ENCODE results near the gene USP14. TPM values are rescaled to one million over a fixed set of nuclear protein-coding genes. Genes with fewer than 3 reads are reported as not detected.
A peak's percentile ranks its signal among the peaks of the same experiment; 100 is the strongest.
"Not testable (repeated sequence)": the region's sequence is repeated elsewhere in the genome, so short reads cannot be mapped to it uniquely, and the experiment has no call there.

The USP14 gene
- total RNA-seq: 29.7 TPM

DNA sequence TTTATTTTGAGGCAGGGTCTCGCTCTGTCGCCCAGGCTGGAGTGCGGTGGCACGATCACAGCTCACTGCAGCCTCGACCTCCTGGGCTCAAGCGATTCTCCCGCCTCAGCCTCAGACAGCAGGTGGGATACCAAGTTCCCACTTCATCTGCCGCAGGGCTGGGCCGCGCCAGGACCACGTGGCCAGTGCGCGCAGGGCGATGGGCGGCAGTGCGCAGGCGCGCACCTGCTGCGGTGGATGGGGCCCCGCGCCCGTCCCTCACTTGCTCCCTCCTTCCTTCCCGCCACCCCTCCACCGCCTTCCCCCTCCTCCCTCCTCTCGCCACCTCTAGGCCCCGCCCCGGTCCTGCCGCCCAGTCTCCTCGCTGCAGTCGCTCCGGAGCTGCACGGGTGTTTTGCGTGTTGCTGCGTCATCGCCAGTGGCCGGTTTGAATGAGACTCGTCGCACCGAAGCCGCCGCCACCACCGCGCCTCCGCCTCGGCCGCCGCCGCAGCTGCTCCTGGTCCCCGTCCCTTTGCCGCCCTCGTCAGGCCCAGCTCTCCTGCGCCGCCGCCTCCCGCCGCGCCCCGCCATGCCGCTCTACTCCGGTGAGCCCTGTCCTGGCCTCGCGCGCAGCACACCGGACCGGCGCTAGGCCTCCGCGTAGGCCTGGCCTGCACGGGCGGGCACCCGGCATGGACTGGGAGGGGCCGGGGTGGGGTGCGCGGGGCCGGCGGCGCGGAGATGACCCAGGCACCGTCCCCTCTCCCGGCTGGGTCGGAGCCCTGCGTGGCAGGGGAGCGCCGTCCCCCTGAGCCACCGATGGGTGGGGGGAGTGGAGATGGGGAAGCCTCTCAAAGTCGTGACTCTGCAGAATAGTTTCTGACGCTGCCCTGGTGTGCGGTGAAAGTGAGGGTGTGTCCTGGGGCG is at the start of gene USP14:
USP14 (plus strand) TSS at position 430 of the 909 bp plus-strand sequence; CDS start at position 572, 142 bp downstream.
- H3K9ac ChIP-seq (ENCODE audit: low read depth in 1 of 3, low read length in 3 of 3): peak within 1 kb of the TSS; percentile 87 to 93 (median 88)
- peaks cover 13 to 23% (median 16%) of the 10 kb centered on the region in 3 donors for H3K4me1 ChIP-seq (ENCODE audit: control insufficient read depth in 3 of 3, insufficient read depth in 3 of 3, low read length in 3 of 3)
- no peaks in the 10 kb centered on the region for H3K36me3 ChIP-seq (ENCODE audit: control insufficient read depth in 3 of 3, insufficient read depth in 3 of 3, low read length in 3 of 3)
- peak within 1 kb of the TSS; percentile 81 for H3K27ac ChIP-seq (ENCODE audit: low read depth, low read length)
- H3K9me3 ChIP-seq (ENCODE audit: control insufficient read depth in 3 of 3, low read length in 3 of 3): no peaks in the 10 kb centered on the region
- H3K27me3 ChIP-seq (ENCODE audit: control insufficient read depth in 3 of 3, insufficient read depth in 3 of 3, low read length in 3 of 3): no peaks in the 10 kb centered on the region
- peak within 1 kb of the TSS; percentile 90 to 91 (median 91) for H3K4me3 ChIP-seq (ENCODE audit: low read length in 3 of 3)

DNA sequence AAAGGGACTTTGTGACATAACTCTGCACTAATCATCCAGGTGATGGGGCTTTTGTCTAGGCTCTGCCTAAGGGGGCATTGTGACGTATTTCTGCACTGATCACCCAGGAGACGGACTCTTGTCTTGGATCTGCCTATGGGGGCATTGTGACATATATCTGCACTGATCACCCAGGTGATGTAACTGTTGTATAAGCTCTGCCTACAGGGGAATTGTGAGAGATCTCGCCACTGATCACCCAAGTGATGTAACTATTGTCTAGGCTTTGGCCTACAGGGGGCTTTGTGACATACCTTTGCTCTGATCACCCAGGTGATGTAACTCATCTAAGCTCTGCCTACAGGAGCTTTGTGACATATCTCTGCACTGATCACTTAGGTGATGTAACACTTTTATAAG is 49.7 kb upstream of the USP14 start:
- not testable (repeated sequence) for H3K9me3 ChIP-seq (ENCODE audit: control insufficient read depth in 3 of 3, low read length in 3 of 3); H3K27ac ChIP-seq (ENCODE audit: low read depth, low read length); H3K9ac ChIP-seq (ENCODE audit: low read depth in 1 of 3, low read length in 3 of 3); H3K4me3 ChIP-seq (ENCODE audit: low read length in 3 of 3); H3K27me3 ChIP-seq (ENCODE audit: control insufficient read depth in 3 of 3, insufficient read depth in 3 of 3, low read length in 3 of 3); H3K4me1 ChIP-seq (ENCODE audit: control insufficient read depth in 3 of 3, insufficient read depth in 3 of 3, low read length in 3 of 3); H3K36me3 ChIP-seq (ENCODE audit: control insufficient read depth in 3 of 3, insufficient read depth in 3 of 3, low read length in 3 of 3)

DNA sequence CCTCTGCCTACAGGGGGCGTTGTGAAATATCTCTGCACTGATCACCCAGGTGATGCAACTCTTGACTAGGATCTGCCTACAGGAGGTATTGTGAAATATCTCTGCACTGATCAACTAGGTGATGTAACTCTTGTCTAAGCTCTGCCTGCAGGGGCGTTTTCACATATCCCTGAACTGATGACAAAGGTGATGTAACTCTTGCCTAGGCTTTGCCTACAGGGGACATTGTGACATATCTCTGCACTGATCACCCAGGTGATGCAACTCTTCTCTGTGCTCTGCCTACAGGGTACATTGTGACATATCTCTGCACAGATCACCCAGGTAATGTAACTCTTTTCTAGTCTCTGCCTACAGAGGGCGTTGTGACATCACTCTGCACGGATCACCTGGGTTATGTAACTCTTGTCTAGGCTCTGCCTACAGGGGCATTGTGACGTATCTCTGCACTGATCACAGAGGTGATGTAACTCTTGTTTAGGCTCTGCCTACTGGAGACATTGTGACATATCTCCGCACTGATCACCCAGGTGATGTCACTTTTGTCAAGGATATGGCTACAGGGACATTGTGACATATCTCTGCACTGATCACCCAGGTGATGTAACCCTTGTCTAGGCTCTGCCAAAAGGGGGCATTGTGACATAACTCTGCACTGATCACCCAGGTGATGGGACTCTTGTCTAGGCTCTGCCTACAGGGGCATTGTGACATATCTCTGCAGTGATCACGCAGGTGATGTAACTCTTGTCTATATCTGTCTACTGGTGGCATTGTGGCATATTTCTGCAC is 49.0 kb upstream of the USP14 start:
- not testable (repeated sequence) for H3K9me3 ChIP-seq (ENCODE audit: control insufficient read depth in 3 of 3, low read length in 3 of 3); H3K36me3 ChIP-seq (ENCODE audit: control insufficient read depth in 3 of 3, insufficient read depth in 3 of 3, low read length in 3 of 3); H3K9ac ChIP-seq (ENCODE audit: low read depth in 1 of 3, low read length in 3 of 3); H3K4me1 ChIP-seq (ENCODE audit: control insufficient read depth in 3 of 3, insufficient read depth in 3 of 3, low read length in 3 of 3); H3K27me3 ChIP-seq (ENCODE audit: control insufficient read depth in 3 of 3, insufficient read depth in 3 of 3, low read length in 3 of 3); H3K4me3 ChIP-seq (ENCODE audit: low read length in 3 of 3); H3K27ac ChIP-seq (ENCODE audit: low read depth, low read length)

DNA sequence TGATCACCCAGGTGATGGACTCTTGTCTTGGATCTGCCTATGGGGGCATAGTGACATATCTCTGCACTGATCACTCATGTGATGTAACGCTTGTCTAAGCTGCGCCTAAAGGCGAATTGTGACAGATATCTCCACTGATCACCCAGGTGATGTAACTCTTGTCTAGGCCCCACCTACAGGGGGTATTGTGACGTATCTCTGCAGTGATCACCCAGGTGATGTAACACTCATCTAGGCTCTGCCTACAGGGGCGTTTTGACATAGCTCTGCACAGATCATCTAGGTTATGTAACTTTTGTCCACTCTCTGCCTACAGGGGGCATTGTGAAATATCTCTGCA is 48.5 kb upstream of the USP14 start:
- H3K4me1 ChIP-seq (ENCODE audit: control insufficient read depth in 3 of 3, insufficient read depth in 3 of 3, low read length in 3 of 3); H3K27ac ChIP-seq (ENCODE audit: low read depth, low read length); H3K27me3 ChIP-seq (ENCODE audit: control insufficient read depth in 3 of 3, insufficient read depth in 3 of 3, low read length in 3 of 3); H3K36me3 ChIP-seq (ENCODE audit: control insufficient read depth in 3 of 3, insufficient read depth in 3 of 3, low read length in 3 of 3); H3K4me3 ChIP-seq (ENCODE audit: low read length in 3 of 3); H3K9ac ChIP-seq (ENCODE audit: low read depth in 1 of 3, low read length in 3 of 3); H3K9me3 ChIP-seq (ENCODE audit: control insufficient read depth in 3 of 3, low read length in 3 of 3): not testable (repeated sequence)

DNA sequence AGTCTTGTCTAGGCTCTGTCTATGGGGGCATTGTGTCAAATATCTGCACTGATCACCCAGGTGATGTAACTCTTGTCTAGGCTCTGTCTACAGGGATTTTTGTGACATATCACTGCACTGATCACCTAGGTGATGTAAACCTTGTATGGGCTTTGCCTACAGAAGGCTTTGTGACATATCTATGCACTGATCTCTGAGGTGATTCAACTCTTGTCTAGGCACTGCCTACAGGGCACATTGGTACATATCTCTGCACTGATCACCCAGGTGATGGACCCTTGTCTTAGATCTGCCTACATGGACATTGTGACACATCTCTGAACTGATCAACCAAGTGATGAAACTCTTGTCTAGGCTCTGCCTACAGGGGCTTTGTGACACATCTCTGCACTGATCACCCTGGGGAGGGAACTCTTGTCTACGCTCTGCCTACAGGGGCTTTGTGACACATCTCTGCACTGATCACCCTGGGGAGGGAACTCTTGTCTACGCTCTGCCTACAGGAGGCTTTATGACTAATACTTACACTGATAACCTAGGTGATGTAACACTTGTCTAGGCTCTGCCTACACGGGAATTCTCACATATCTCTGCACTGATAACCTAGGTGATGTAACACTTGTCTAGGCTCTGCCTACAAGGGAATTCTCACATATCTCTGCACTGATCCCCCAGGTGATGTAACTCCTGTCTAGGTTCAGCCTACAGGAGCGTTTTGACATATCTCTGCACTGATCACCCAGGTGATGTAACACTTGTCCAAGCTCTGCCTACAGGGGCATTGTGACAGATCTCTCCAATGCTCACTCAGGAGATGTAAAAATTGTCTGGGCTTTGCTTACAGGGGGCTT is 47.8 kb upstream of the USP14 start:
- not testable (repeated sequence) for H3K9me3 ChIP-seq (ENCODE audit: control insufficient read depth in 3 of 3, low read length in 3 of 3); H3K4me1 ChIP-seq (ENCODE audit: control insufficient read depth in 3 of 3, insufficient read depth in 3 of 3, low read length in 3 of 3); H3K4me3 ChIP-seq (ENCODE audit: low read length in 3 of 3); H3K36me3 ChIP-seq (ENCODE audit: control insufficient read depth in 3 of 3, insufficient read depth in 3 of 3, low read length in 3 of 3); H3K27me3 ChIP-seq (ENCODE audit: control insufficient read depth in 3 of 3, insufficient read depth in 3 of 3, low read length in 3 of 3); H3K9ac ChIP-seq (ENCODE audit: low read depth in 1 of 3, low read length in 3 of 3); H3K27ac ChIP-seq (ENCODE audit: low read depth, low read length)

DNA sequence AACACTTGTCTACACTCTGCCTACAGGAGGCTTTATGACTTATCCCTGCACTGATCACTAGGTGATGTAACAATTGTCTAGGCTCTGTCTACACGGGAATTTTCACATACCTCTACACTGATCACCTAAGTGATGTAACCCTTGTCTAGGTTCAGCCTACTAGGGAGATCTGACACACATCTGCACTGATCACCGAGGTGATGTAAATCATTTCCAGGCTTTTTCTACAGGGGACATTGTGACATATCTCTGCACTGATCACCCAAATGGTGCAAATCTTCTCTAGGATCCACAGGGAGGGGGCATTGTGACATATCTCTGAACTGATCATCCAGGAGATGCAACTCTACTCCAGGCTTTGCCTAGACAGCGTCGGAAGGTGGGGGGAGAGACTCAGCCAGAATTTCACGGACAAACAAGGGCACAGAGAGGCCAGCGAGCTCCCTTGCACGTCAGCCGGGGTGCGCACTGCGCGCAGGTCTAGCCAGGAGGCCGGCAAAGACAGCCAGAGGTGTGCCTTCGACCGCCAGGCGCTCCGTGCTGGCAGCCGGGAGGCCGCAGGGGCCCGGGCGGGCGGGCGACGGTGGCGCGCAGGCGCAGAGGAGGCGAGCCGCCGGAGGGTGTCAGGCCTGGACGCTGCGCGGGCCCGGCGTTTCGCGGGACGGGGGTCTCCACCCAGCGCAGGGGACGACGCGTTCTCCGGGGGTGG is 46.9 kb upstream of the USP14 start:
- H3K4me1 ChIP-seq (ENCODE audit: control insufficient read depth in 3 of 3, insufficient read depth in 3 of 3, low read length in 3 of 3): peaks cover 3 to 4% (median 3%) of the 10 kb centered on the region in 3 donors
- H3K27me3 ChIP-seq (ENCODE audit: control insufficient read depth in 3 of 3, insufficient read depth in 3 of 3, low read length in 3 of 3): peaks cover 0 to 3% (median 0%) of the 10 kb centered on the region in 3 donors
- no peak overlapping the region for H3K27ac ChIP-seq (ENCODE audit: low read depth, low read length)
- H3K4me3 ChIP-seq (ENCODE audit: low read length in 3 of 3): peak overlapping the region; percentile 32 to 66 (median 57)
- no peaks in the 10 kb centered on the region for H3K9me3 ChIP-seq (ENCODE audit: control insufficient read depth in 3 of 3, low read length in 3 of 3)
- H3K36me3 ChIP-seq (ENCODE audit: control insufficient read depth in 3 of 3, insufficient read depth in 3 of 3, low read length in 3 of 3): no peaks in the 10 kb centered on the region
- peak overlapping the region in 2 of 3 donors; percentile 16 to 47 for H3K9ac ChIP-seq (ENCODE audit: low read depth in 1 of 3, low read length in 3 of 3)

DNA sequence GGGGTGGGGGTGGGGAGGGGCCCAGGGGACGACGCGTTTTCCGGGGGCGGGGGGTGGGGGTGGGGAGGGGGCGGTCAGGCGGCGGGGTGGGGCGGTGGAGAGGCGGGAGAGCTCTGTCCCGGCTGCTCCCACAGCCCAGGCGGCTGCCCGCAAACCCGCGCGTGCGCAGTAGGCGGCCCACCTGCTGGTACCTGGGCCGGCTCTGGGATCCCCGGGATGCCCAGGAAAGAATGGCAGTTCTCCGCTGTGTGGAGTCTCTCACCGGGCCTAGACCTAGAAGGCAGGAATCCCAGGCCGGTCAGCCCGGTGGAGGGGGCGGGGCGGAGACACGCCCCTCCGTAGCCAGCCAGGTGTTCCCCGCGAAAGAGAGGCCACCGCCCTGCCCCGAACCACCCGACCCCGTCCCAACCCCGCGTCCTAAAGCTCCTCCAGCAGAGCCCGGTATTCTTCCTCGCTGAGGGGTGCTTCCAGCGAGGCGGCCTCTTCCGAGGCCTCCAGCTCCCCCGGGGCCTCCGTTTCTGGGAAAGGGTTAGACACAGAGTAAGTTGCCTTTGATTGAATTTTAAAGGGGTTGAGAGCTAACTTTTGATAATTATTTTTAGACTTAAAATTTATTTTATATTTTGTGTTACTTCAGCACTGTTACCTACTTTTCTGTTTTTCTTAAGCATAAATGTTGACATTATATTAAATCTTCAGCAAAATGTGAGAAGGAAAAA is 46.2 kb upstream of the USP14 start:
- not testable (repeated sequence) for H3K36me3 ChIP-seq (ENCODE audit: control insufficient read depth in 3 of 3, insufficient read depth in 3 of 3, low read length in 3 of 3); H3K27ac ChIP-seq (ENCODE audit: low read depth, low read length)

DNA sequence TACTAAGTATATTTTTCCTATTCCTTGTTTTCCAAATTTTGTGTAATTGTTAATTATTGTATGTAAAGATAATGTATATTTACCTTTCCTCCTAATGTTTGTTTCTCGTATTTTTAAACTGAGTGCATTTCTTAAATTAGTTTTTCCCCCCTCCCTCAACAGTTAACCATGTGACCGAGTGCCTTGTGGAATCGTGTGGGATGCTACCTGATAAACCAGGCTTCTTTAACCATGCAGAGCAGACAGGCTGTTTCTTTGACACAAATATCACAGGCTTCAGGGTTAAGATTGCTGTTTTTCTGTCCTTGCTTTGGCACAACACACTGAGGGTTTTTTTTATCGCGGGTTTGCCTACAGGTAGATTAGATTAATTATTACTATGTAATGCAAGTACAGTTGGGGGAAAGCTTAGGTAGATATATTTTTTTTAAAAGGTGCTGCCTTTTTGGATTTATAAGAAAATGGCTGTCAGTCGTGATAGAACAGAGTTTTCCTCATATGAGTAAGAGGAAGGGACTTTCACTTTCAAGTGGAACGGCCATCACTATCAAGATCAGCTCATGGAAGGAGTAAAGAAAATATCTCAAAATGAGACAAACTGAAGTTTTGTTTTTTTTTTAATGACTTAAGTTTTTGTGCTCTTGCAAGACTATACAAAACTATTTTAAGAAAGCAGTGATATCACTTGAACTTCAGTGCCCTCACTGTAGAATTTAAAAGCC is 37.7 kb upstream of the USP14 start:
- not testable (repeated sequence) for H3K4me3 ChIP-seq (ENCODE audit: low read length in 3 of 3); H3K9ac ChIP-seq (ENCODE audit: low read depth in 1 of 3, low read length in 3 of 3); H3K9me3 ChIP-seq (ENCODE audit: control insufficient read depth in 3 of 3, low read length in 3 of 3); H3K27me3 ChIP-seq (ENCODE audit: control insufficient read depth in 3 of 3, insufficient read depth in 3 of 3, low read length in 3 of 3); H3K36me3 ChIP-seq (ENCODE audit: control insufficient read depth in 3 of 3, insufficient read depth in 3 of 3, low read length in 3 of 3); H3K27ac ChIP-seq (ENCODE audit: low read depth, low read length); H3K4me1 ChIP-seq (ENCODE audit: control insufficient read depth in 3 of 3, insufficient read depth in 3 of 3, low read length in 3 of 3)

More for the DNA sequence above, 46.2 kb upstream of the USP14 start:
- H3K9me3 ChIP-seq (ENCODE audit: control insufficient read depth in 3 of 3, low read length in 3 of 3); H3K27me3 ChIP-seq (ENCODE audit: control insufficient read depth in 3 of 3, insufficient read depth in 3 of 3, low read length in 3 of 3); H3K9ac ChIP-seq (ENCODE audit: low read depth in 1 of 3, low read length in 3 of 3); H3K4me3 ChIP-seq (ENCODE audit: low read length in 3 of 3); H3K4me1 ChIP-seq (ENCODE audit: control insufficient read depth in 3 of 3, insufficient read depth in 3 of 3, low read length in 3 of 3): not testable (repeated sequence)
